ENCODE results near the gene KLHL18.
"Not testable (repeated sequence)": the region's sequence is repeated elsewhere in the genome, so short reads cannot be mapped to it uniquely, and the experiment has no call there.

Gene KLHL18

GRCh38 chr3:47282424-47283192 lies at the start of gene KLHL18, which contains the start of gene KIF9:
KLHL18 (plus strand) TSS chr3:47282944; CDS start chr3:47282966, 22 bp downstream.
KIF9 (minus strand) TSS chr3:47282799; CDS start chr3:47277374, 5,425 bp downstream.
- peak; percentile 95 for DNase-seq
- peaks cover 51% of the 10 kb centered on the region for H3K36me3 Mint-ChIP-seq (ENCODE audit: low read depth)
- H3K4me1 Mint-ChIP-seq (ENCODE audit: low read depth): peaks cover 50% of the 10 kb centered on the region
- no peaks in the 10 kb centered on the region for H3K9me3 Mint-ChIP-seq
- H3K4me3 Mint-ChIP-seq: peak within 1 kb of the TSS; percentile 100
- no peaks in the 10 kb centered on the region for H3K27me3 Mint-ChIP-seq
- peak within 1 kb of the TSS; percentile 99 for H3K27ac Mint-ChIP-seq

GRCh38 chr3:47238017-47238416 lies 44.7 kb upstream of the KLHL18 start:
- no peaks in the 10 kb centered on the region for H3K9me3 Mint-ChIP-seq
- no peak overlapping the region for H3K4me3 Mint-ChIP-seq
- H3K27ac Mint-ChIP-seq: no peak overlapping the region
- H3K27me3 Mint-ChIP-seq: no peaks in the 10 kb centered on the region
- no peaks in the 10 kb centered on the region for H3K36me3 Mint-ChIP-seq (ENCODE audit: low read depth)
- H3K4me1 Mint-ChIP-seq (ENCODE audit: low read depth): no peaks in the 10 kb centered on the region
- no peak for DNase-seq

- Mint-ChIP-seq H3K4me3 (no peak overlapping the region), H3K9me3 (no peaks in the 10 kb centered on the region), H3K27me3 (no peaks in the 10 kb centered on the region), H3K36me3 (ENCODE audit: low read depth) (no peaks in the 10 kb centered on the region), H3K4me1 (ENCODE audit: low read depth) (no peaks in the 10 kb centered on the region), H3K27ac (no peak overlapping the region)
- no peak for DNase-seq
These were observed 42.8 kb upstream of the KLHL18 start for GRCh38 chr3:47239929-47240328.

- no peaks in the 10 kb centered on the region for H3K36me3 Mint-ChIP-seq (ENCODE audit: low read depth)
- no peaks in the 10 kb centered on the region for H3K27me3 Mint-ChIP-seq
- no peak overlapping the region for H3K4me3 Mint-ChIP-seq
- H3K27ac Mint-ChIP-seq: no peak overlapping the region
- H3K9me3 Mint-ChIP-seq: no peaks in the 10 kb centered on the region
- no peak for DNase-seq
- no peaks in the 10 kb centered on the region for H3K4me1 Mint-ChIP-seq (ENCODE audit: low read depth)
These were observed 39.2 kb upstream of the KLHL18 start for GRCh38 chr3:47243419-47244147.

- Mint-ChIP-seq H3K4me3 (no peak overlapping the region), H3K36me3 (ENCODE audit: low read depth) (no peaks in the 10 kb centered on the region), H3K4me1 (ENCODE audit: low read depth) (no peaks in the 10 kb centered on the region), H3K27ac (no peak overlapping the region), H3K27me3 (no peaks in the 10 kb centered on the region), H3K9me3 (no peaks in the 10 kb centered on the region)
- no peak for DNase-seq
These were observed 38.1 kb upstream of the KLHL18 start for GRCh38 chr3:47244531-47245100.

- H3K9me3 Mint-ChIP-seq: no peaks in the 10 kb centered on the region
- H3K4me3 Mint-ChIP-seq: no peak overlapping the region
- DNase-seq: no peak
- no peaks in the 10 kb centered on the region for H3K36me3 Mint-ChIP-seq (ENCODE audit: low read depth)
- H3K4me1 Mint-ChIP-seq (ENCODE audit: low read depth): no peaks in the 10 kb centered on the region
- no peaks in the 10 kb centered on the region for H3K27me3 Mint-ChIP-seq
- no peak overlapping the region for H3K27ac Mint-ChIP-seq
These were observed 37.5 kb upstream of the KLHL18 start for GRCh38 chr3:47245271-47245670.

GRCh38 chr3:47247131-47248064 lies 35.3 kb upstream of the KLHL18 start:
- Mint-ChIP-seq H3K4me3 (no peak overlapping the region), H3K9me3 (no peaks in the 10 kb centered on the region), H3K4me1 (ENCODE audit: low read depth) (no peaks in the 10 kb centered on the region), H3K27ac (no peak overlapping the region), H3K36me3 (ENCODE audit: low read depth) (no peaks in the 10 kb centered on the region), H3K27me3 (no peaks in the 10 kb centered on the region)
- no peak for DNase-seq

- no peak for DNase-seq
- H3K27ac Mint-ChIP-seq: no peak overlapping the region
- no peaks in the 10 kb centered on the region for H3K4me1 Mint-ChIP-seq (ENCODE audit: low read depth)
- no peaks in the 10 kb centered on the region for H3K36me3 Mint-ChIP-seq (ENCODE audit: low read depth)
- H3K4me3 Mint-ChIP-seq: no peak overlapping the region
- no peaks in the 10 kb centered on the region for H3K9me3 Mint-ChIP-seq
- H3K27me3 Mint-ChIP-seq: no peaks in the 10 kb centered on the region
These were observed 32.3 kb upstream of the KLHL18 start for GRCh38 chr3:47250309-47251060.

GRCh38 chr3:47251085-47251484 lies 31.7 kb upstream of the KLHL18 start:
- not testable (repeated sequence) for DNase-seq; H3K36me3 Mint-ChIP-seq (ENCODE audit: low read depth); H3K4me1 Mint-ChIP-seq (ENCODE audit: low read depth); H3K27ac Mint-ChIP-seq; H3K9me3 Mint-ChIP-seq; H3K27me3 Mint-ChIP-seq; H3K4me3 Mint-ChIP-seq

GRCh38 chr3:47251689-47252088 lies 31.1 kb upstream of the KLHL18 start:
- Mint-ChIP-seq H3K4me1 (ENCODE audit: low read depth) (no peaks in the 10 kb centered on the region), H3K27me3 (no peaks in the 10 kb centered on the region), H3K9me3 (no peaks in the 10 kb centered on the region), H3K36me3 (ENCODE audit: low read depth) (no peaks in the 10 kb centered on the region), H3K4me3 (no peak overlapping the region), H3K27ac (no peak overlapping the region)
- no peak for DNase-seq

GRCh38 chr3:47256331-47256730 lies 26.4 kb upstream of the KLHL18 start:
- H3K9me3 Mint-ChIP-seq; H3K36me3 Mint-ChIP-seq (ENCODE audit: low read depth); H3K27ac Mint-ChIP-seq; H3K27me3 Mint-ChIP-seq; DNase-seq; H3K4me1 Mint-ChIP-seq (ENCODE audit: low read depth); H3K4me3 Mint-ChIP-seq: not testable (repeated sequence)

- H3K9me3 Mint-ChIP-seq: no peaks in the 10 kb centered on the region
- no peak for DNase-seq
- H3K36me3 Mint-ChIP-seq (ENCODE audit: low read depth): no peaks in the 10 kb centered on the region
- no peak overlapping the region for H3K4me3 Mint-ChIP-seq
- no peaks in the 10 kb centered on the region for H3K27me3 Mint-ChIP-seq
- H3K27ac Mint-ChIP-seq: no peak overlapping the region
- no peaks in the 10 kb centered on the region for H3K4me1 Mint-ChIP-seq (ENCODE audit: low read depth)
These were observed 23.6 kb upstream of the KLHL18 start for GRCh38 chr3:47259114-47259513.

GRCh38 chr3:47260605-47261004 lies 22.1 kb upstream of the KLHL18 start:
- Mint-ChIP-seq H3K27ac (no peak overlapping the region), H3K27me3 (no peaks in the 10 kb centered on the region), H3K36me3 (ENCODE audit: low read depth) (no peaks in the 10 kb centered on the region), H3K4me3 (no peak overlapping the region), H3K9me3 (no peaks in the 10 kb centered on the region), H3K4me1 (ENCODE audit: low read depth) (no peaks in the 10 kb centered on the region)
- no peak for DNase-seq

- H3K4me3 Mint-ChIP-seq: no peak overlapping the region
- no peaks in the 10 kb centered on the region for H3K9me3 Mint-ChIP-seq
- no peaks in the 10 kb centered on the region for H3K4me1 Mint-ChIP-seq (ENCODE audit: low read depth)
- H3K27me3 Mint-ChIP-seq: no peaks in the 10 kb centered on the region
- H3K27ac Mint-ChIP-seq: no peak overlapping the region
- DNase-seq: no peak
- H3K36me3 Mint-ChIP-seq (ENCODE audit: low read depth): no peaks in the 10 kb centered on the region
These were observed 21.4 kb upstream of the KLHL18 start for GRCh38 chr3:47261301-47261700.
